ENCODE measurements around the gene OXER1.
"Not testable (repeated sequence)": the region's sequence is repeated elsewhere in the genome, so short reads cannot be mapped to it uniquely, and the experiment has no call there.

Gene OXER1

GRCh38 chr2:42752314-42752713, 11.6 kb downstream of the OXER1 start:
- DNase-seq (ENCODE audit: low spot score) = no peak

DNA sequence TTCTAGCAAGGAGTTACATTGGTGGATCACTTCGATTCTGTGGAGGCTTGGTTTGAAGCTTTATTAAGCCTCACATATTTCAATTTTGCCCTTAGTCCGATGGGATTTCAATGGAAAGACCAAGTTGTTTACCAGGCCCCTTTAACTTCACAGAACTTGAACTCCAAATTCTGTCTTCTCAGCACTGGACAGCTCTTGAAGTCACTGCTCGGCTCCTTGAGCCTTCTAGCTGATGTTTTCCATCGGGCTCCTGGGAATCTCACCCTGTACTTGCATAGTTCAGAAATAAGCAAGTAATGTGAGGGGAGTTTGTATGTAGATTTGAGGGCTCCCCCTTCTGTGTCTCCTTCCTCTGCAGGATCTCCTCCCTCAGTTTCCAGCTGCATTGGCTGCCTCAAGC, 15.1 kb downstream of the OXER1 start:
- no peak for DNase-seq (ENCODE audit: low spot score)

DNA sequence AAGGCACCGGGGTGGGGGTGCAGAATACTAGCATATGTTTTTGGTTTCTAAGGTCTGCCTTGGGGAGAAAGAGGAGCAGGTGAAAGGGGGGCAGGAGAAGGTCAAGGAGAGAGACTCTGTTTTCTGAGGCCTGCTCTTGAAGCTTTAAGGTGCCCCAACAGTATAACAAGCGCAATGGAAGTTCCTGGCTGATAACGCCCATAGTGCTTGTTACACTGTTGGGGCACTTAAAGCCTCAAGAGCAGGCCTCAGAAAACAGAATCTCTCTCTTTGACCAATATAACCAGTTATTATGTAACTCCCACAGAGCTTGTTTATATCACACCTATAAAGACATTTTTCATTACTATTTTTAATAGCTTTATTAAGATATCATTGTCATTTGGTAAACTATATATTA, 16.5 kb downstream of the OXER1 start:
- no peak for DNase-seq (ENCODE audit: low spot score)

- DNase-seq (ENCODE audit: low spot score) = no peak
Observed at GRCh38 chr2:42744545-42745082, 19.3 kb downstream of the OXER1 start.

DNA sequence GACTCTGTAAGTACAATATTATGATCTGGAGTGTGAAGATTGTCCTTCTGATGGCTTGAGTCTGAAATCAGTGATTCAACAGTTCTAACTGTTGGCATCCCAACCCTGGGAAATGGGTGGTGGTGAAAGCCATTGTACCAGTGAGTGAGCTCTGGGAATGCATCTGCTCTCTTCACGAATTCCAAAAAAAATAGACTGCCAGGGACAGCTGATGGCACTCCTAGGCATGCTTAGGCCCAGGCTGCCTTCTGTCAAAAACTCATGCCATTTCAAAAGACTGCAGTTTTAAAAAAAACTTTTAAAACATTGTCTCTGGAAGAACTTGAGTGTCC, 20.3 kb downstream of the OXER1 start:
- DNase-seq (ENCODE audit: low spot score) = no peak

DNA sequence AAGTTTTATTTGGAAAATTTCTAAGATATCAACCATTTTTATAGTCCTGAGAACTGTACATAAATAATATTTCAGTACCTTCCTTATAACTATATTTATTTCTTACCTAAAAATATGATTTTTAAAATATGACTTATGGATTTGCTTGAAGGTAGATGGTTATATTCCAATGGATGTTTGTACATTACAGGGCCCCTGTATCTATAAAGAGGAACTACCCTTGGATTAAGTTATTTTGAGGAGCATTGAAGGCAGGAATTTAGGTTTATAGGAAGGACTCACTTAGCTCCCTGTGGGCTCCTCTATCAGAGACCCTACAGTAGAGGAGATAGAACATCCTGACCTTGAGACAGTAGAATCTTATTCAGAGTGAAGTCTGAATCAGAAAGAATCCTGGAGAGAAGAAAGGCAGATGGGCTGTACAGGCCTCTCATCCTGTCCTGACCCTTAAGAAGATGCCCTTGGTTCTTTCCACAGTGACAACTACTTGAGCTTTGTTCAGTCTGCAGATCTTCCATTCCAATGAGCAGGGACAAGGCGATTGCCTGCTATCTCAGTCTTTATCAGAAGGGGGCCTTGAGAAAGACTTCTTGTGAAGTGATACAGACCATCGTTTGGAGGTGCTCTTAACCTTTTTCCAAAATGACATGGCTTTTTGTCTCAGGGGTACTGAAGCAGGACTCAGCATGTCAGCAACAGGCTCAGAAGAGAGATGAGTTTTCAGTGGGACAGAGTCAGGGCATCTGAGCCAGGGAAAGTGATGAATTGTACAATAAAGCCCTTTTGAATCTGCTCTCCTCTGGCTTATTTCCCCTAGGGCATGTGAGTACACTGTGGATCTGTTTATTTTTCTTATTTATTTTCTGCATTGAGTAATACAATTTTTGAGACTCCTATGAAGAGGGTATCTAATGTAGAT, 20.9 kb downstream of the OXER1 start:
- DNase-seq (ENCODE audit: low spot score) = no peak

- DNase-seq (ENCODE audit: low spot score) = no peak
Observed at GRCh38 chr2:42741140-42741539, 22.8 kb downstream of the OXER1 start.

DNA sequence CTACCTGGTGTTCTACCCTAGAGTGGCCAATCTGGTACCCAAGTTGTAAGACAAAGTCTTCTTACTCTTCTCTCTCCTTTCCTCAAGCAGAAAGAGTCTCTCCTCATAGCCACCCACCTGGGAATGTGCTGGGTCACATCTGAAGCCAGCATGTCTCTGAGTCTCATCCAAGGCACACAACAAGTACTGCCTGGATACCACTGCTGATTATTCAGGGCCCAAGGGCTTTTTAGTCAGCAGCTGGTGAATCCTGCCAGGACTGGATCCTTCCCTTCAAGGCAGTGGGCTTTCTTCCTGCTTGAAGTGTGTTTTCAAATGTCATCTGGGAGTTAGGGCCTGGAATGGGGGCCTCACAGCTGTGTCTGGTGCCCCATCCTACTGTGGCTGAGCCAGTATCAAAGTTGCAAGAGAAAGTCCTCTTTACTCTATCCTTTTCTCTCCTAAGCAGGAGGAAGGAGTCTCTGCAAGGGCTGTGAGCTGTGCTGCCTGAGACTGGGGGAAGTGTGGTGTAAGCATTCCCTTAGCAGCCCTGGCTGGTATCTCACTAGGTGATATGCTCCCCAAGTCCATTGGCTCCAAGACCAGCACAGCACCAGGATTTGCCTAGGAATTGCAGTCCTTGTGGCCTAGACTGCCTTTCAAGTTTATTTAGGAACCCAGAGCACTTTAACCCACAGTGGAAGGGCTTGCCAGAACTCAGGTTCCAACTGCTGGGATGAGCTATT, 27.2 kb downstream of the OXER1 start:
- DNase-seq (ENCODE audit: low spot score) = no peak

DNA sequence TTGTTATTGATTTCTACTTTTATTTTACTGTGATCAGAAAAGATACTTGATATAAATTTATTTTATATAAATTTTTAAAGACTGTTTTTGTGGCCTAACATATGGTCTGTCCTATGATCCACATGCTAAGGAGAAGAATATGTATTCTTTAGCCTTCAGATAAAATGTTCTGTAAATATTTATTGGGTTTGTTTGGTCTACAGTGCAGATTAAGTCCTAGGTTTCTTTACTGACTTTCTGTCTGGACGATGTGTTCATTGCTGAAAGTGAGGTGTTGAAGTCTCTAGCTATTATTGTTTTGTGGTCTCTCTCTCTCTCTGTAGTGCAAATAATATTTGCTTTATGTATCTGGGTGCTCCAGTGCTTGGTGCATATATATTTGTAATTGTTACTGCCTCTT, 30.1 kb downstream of the OXER1 start:
- no peak for DNase-seq (ENCODE audit: low spot score)

GRCh38 chr2:42731316-42731715, 32.6 kb downstream of the OXER1 start:
- DNase-seq (ENCODE audit: low spot score) = not testable (repeated sequence)

DNA sequence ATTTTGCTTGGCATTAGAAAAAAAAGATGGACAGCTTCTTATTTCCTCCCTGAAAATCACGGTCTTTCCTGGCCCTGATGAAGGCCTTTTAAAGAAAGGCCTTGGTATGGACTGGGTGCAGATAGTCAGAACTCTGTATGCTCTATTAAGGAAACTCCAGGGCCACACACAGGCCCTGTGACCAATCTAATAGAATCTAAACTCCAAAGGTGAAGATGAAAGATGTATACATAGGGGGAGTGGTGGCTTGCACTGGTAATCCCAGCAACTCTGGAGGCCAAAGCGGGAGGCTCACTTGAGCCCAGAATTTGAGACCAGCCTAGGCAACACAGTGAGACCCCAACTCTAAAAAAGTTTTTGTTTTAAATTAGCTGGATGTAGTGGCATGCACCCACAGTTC, 37.3 kb downstream of the OXER1 start:
- DNase-seq (ENCODE audit: low spot score) = no peak

DNA sequence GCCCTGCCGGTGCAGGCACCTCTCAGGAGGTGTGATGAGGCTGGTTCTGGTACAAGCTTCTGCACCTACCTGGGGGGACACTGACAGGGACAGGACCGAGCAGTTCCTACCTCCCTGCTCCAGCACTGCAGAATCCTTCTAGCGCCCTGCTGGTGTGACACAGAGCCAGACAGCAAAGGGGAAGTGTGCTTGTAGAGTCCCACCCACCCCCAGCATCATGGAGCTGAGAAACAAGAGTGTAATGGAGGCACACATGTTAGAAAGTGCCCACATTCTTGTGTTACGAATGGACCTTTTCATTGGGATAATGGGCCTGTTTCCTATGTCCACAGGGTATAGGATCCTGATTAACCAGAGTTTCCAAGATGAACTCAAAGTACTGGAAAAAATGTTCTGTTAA, 38.3 kb downstream of the OXER1 start:
- no peak for DNase-seq (ENCODE audit: low spot score)

- DNase-seq (ENCODE audit: low spot score) = no peak
Observed at GRCh38 chr2:42724886-42725285, 39.0 kb downstream of the OXER1 start.

GRCh38 chr2:42723465-42723864, 40.5 kb downstream of the OXER1 start:
- DNase-seq (ENCODE audit: low spot score) = no peak

GRCh38 chr2:42722320-42723190, 41.4 kb downstream of the OXER1 start:
- DNase-seq (ENCODE audit: low spot score) = no peak

DNA sequence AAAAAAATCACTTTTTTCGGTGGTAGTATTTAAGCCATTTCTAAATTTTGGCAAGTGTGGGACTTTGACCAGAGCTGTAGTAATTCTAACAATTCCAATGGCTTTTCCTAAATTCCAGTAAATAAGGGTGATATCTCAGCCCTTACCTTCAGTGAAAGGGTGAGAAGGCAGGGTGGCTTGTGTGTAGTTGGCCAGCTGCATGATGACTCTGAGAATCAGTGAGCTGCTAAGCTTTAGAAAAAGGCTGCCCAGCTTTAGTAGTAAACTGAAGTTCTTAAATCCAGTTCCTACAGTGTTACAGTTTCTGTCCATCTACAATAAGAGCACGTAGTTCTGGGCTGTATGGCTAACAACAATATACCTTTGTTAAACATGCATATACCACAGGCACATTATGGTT, 42.0 kb downstream of the OXER1 start:
- DNase-seq (ENCODE audit: low spot score) = no peak

DNA sequence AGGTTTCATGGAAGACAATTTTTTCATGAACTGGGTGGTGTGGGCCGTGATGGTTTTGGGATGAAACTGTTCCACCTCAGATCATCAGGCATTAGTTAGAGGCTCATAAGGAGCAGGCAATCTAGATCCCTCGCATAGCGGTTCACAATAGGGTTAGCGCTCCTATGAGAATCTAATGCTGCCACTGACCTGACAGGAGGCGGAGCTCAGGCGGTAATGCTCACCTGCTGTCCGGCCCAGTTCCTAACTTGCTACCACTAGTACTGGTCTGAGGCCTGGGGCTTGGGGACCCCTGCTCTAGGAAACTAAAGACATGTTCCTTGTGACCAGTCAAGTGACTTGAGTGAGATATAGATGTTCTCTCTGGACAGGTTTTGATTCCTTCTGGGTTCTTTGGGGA, 49.2 kb downstream of the OXER1 start:
- no peak for DNase-seq (ENCODE audit: low spot score)

GRCh38 chr2:42713920-42714319, 50.0 kb downstream of the OXER1 start:
- no peak for DNase-seq (ENCODE audit: low spot score)

- DNase-seq (ENCODE audit: low spot score) = no peak
Observed at GRCh38 chr2:42712934-42713333, 51.0 kb downstream of the OXER1 start.
